ENCODE data around the gene EIF3M.

- TF ChIP-seq POLR2A (IDR thresholded peaks at IDR 0.05) (no peak), CTCF (IDR thresholded peaks at IDR 0.05) (no peak), POLR2AphosphoS5 (IDR thresholded peaks at IDR 0.05) (no peak)
These were observed 10.6 kb downstream of the EIF3M start for GRCh38 chr11:32594272-32594671.
